HG02798 (cell line): ENCODE data around the gene EEFSEC.

Experiments
- ATAC-seq: cut with Tn5 transposase; IDR thresholded peaks from one replicate; pipeline ENCODE4 v1.9.1; 2021; ENCODE audit warnings: mild to moderate bottlenecking; ENCODE audit not compliant: unreplicated experiment, poor library complexity

Gene EEFSEC

DNA sequence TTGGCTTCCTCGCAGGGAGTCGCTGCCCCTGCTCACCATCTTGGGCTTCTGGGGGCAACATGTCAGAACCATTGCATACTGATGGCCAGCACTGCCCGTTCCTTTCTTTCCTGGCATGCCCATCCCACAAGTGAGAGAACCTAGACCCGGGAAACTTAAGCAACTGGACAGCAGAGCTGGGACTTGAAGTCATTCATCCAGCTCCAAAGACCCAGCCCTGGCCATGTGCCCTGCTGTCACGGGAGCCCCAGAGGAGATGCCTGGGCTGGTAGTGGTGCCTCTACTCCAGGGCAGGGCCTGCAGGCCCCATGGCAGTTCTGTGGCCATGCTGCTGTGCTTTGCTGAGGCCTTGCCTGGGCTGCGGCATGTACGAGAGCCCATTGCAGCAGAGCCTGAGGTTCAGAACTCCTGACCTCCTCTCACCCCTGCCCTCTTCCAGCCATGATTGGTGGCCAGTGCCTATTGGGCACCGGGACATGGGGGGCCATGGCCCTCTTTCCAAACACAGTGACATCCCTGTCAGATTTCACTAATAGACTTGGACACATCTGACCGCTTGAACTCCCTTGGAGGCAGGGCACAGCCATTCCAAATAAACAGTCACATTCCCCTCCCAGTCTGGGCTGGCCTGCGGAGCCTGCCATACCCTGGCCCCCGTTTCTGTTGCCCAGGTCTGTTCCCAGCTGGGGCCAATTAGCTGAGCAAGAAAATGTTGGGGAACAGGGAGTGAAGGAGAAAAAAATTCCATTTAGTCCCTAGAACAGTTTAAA, 115.9 kb downstream of the EEFSEC start:
- no peak for ATAC-seq

DNA sequence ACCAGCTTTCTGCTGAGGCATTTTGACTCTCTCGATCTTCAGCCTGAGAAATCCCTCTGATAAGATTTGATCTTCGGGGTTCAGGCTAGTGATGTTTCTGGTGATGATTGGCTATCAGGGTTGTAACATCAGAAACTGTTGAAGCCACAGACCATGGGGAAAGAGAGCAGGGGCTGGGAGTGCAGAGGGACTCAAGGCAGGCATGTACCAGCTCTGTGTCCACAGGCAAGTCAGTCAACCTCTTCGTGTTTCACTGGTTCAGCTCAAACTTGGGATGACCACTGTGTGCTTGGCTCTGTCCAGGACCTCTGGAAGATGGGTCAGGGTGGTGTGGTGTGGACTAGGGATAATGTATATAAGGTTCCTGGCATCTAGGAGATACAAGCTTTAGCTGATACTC, 116.5 kb downstream of the EEFSEC start:
- no peak for ATAC-seq

DNA sequence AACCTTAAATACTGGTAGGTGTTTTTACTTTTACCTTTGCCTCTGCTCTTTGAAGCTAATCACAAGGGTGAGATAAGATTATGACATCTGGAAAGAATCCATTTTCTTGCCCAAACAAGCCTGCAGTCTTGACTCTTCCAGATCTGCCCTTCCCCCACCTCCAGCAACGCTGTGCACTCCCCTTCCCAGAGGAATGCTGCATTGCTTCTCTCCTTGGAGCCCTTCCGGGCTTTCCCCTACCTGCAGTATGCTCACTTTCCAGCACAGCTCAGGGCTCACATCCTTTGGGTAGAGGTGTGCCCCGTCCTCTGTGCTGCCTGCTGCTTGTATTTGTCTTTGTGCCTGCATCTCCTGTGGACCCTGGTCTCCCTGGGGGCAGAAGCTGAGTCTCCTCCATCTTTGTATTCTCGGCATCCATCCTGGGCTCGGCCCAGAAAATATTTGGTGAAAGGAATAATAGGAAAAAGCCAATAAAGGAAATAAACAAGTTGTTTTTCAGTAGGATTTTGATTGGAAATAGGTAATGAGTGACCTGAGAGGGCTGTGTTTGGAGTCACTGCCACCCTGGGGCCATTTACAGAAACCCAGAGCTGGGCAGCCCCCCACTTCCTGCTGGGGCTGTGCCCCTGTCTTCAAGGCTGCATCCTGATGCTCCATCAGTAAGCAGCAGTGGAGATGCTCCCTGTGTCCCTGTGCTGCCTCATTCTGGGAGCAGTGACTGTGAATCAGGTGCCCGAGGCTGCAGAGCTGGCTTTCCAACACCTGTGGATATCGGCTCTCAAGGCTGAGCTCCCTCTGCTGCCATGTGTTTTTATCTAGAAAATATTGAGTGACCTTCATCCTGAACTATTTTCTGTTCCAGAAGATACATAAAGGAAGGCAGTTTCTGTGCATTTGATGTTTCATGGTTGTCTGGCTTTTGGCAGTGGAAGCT, 117.5 kb downstream of the EEFSEC start:
- ATAC-seq, result no peak

DNA sequence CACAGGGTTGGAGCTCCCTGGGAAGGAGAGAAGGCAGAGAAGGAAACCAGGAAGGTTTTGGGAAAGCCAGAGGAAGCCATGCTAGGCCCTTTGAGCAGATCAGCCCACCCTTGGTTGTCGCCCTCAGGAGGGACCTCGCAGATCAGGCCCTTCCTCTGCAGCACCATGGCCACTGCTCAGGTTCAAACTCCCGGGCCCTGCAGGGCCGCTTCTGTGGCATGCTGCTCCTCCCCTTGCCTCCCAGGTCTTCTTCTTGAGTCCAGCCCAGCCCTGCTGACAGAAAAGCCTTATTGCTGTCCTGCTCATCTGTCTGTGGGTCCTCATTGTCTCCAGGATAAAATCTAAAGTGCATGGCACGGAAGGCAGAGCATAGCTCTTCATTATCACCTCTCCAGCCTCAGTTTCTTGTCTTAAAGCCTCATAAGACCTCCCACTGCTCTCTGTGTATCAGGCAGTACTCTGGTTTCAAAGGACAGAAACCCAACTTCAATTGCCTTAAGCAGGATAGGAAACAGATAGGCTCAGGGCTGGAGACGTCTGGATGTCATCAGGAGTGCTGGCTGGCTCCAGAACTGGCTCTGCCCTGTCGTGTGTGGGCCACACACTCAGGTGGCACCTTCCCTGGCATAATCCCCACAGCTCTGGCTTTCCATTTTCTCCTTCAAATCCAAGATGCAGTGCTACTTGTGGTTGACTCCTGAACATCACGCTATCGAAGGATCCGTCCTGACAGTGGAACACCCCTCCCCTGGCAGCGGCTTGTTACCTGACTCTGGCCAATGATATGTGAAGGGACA, 118.5 kb downstream of the EEFSEC start:
- ATAC-seq, result no peak

DNA sequence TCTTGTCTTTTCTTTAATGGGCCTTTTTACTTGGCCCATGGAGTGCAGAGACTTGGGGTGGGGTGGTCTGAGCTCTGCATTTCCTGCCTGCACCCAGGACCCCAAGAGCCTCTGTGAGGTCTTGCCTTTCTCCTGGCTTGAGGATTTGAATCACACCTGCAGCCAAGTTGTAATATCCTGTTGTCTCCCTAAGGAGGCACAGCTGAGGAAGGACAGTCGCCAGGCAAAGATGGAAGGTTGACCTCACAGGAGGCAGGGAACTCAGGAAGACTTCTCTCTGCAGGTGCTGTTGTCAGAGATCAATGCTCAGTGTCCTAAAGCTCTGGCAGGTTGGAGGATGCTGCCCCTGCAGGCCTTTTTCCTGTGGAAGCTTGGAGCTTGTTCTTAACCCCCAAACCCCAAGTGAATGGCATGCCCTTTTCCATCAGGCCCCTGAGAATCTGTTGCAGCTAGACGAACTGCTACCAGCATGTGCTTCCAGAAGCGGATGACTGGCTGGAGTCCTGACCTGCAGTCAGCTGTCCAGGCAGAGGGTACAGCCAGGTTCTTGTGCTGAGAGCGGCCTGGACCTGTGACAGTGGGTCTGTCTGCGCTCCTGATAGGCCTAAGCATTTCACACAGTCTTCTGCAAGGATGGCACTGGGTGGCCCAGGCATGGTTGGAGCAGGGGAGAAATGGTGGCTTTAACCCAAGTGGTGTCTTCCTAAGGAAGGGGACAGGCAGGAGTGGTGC, 120.0 kb downstream of the EEFSEC start:
- ATAC-seq, result no peak

DNA sequence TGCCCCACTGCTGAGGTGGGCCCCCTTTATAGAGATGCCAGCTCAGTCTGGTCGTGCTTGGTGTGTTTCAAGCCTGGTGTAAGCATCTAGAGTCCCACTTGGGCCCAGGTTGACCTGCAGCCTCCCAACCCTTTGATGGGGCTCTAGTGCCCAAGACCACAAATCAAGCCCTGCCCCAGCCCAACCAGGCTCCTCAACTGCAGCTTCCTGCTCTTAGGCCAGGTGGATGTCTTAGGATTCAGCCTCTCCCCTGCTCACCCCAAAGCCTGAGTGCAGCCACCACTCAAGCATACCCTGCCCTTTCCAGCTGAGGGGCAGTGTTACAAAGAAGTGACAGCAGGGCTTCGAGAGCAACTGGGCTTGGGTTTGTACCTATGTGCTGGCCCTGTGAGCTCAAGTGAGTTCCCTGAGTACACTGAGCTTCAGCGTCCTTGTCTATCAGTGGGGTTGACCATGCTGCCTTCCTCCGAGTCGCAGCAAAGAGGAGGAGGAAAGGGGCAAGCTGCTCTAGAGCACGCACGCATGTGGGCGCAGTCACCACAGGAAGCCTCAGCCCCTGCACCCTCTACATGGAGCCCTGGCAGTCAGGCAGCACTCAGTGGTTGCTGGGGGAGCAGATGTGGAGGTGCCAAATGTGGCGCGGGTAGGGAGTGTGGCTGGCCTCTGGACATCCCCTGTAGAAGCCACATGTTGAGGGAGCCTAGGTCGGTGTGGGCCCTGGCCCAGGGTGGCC, 120.7 kb downstream of the EEFSEC start:
- ATAC-seq, result no peak

DNA sequence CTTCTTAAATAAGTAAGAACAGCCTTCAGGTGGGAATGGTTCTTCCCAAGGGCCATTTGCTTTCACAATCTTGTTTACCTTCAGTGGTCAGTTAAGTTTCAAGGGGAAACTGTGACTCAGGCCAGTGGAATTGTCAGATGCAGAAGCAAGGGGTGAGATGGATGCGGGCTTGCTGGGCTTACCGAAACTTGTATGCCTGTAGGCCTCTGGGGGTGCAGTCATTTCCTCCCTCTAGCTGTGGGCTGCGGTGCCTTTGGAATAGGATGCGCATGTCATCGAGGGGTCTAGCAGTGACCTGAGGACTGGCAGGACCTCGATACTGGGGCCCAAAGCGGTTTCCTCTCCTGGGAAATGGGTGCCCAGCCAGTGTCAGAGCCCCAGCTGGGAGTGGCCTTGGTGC, 121.6 kb downstream of the EEFSEC start:
- no peak for ATAC-seq

DNA sequence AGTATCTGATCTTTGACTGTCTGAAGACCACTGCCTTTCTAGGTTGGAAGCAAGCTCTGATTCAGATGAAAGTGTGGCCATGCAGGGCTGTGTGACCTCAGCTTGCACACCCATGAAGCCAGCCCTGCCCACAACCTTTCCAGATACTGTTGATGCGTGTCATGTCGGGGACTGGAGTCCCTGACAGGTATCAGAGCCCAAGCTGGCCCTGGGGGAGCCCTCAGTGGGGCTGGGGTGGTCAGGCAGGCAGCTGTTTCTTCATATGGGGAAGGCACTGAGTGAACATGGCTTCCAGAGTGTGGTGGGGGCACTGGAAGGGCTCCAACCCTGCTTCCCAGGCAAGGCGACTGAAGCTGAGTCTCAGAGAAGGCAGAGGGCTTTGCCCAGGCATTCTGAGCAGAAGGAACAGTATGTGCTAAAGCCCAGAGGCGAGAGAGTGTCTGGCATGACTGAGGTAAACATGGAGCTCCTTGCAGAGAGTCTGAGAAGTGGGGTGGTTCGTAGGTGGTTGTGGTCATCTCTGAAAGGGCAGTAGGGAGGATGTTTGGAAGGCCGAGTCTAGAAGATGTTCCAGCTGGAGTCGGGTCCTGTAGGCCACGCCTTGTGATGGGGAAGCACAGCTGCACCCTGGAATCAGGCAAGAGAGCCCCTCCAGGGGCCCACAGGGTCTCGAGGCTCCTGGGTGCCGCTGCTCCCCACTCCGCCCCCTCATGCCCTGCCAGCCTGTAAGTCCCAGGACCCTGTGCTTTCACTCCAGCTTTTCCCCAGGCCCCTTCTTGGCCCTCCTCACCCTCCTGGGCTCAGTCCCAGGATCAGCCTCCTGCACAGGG, 122.2 kb downstream of the EEFSEC start:
- no peak for ATAC-seq

DNA sequence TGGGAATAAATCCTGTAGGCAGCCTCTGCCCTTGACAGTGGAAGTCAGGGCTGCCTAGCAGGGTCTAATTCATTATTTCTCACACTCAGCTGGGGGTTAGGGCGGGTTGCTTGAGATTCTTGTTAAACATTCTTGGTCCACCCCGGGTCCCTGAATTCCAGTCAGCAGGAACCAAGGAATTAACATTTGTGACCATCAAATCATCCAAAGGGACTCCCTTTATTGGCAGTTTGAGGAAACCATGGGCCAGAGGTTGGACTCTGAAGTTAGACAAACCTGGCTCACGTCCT, 122.8 kb downstream of the EEFSEC start:
- ATAC-seq, result no peak

DNA sequence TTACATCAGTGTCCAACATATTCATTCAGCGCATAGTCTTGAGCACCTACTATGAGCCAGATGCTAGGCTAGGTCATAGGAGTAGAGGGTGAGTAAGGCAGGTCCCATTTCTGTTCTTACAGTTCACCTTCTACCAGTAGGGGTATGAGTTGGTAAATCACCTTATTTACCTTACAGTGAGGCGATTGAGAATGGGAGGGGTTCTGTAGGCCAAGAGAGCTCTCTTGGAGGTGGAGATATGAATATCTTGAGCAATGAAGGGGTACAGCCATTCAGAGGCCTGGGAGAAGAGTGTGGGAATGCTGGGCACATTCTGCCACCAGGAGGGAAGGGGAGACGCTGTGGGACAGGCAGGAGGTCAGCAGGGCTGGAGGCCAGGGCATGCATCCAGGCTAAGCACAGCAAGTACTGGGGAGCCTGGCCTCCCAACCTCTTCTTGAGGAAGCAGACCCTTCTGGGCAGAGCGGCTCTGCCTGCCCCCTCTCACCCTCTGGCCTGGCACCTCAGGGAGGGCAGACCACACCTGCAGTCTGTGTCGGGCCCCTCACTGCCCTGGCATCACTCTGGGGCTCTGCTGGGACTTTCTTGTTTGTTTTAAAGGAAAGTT, 123.4 kb downstream of the EEFSEC start:
- no peak for ATAC-seq

DNA sequence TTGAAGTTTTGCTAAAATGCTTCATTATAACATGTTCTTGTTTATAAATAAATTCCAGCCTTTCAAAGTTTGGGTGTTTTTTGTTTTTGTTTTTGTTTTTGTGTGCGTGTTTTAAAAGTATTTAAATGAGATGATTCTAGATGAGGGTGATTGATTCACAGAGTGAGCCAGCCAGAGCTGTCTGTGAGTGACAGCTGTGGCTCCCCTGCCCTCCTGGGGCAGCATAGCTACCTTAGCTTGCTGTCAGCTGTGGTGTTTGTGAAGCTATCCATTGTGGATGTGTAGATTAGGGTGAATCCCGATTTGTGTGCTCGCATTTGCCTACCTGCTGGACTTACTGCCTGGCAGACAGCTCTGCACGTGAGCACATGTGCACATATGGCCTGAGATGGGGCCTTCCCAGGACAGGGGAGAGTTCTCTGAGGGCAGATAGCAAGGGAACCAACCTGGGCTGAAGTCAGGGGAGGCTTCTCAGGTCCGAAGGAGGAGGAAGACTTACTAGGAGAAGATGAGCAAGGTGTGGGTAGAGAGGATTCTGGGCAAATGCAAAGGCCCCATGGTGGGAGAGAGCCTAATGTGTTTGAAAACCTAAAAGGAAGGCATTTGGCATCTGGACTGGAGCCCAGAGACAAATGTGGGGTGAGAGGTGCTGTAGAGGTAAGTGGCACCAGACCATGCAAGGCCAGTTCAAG, 124.2 kb downstream of the EEFSEC start:
- ATAC-seq, result no peak

DNA sequence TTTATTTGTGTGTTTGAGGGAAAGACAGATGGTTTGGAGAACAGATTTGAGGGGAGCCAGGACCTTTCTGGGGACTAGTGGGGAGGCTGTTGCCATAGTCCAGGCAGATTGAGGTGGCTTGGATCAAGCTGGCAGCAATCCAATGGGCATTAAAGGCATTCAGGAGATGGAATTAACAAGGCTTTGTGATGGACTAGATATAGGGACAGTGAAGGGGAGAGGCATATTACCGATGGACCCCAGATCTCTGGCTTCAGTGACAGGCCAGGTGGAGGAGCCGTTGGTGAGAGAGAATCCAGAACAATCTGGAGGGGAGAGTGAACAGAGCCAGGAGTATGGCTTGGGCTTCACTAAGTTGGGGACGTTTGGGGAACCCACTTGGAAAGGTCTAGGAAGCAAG, 124.8 kb downstream of the EEFSEC start:
- ATAC-seq, result no peak

DNA sequence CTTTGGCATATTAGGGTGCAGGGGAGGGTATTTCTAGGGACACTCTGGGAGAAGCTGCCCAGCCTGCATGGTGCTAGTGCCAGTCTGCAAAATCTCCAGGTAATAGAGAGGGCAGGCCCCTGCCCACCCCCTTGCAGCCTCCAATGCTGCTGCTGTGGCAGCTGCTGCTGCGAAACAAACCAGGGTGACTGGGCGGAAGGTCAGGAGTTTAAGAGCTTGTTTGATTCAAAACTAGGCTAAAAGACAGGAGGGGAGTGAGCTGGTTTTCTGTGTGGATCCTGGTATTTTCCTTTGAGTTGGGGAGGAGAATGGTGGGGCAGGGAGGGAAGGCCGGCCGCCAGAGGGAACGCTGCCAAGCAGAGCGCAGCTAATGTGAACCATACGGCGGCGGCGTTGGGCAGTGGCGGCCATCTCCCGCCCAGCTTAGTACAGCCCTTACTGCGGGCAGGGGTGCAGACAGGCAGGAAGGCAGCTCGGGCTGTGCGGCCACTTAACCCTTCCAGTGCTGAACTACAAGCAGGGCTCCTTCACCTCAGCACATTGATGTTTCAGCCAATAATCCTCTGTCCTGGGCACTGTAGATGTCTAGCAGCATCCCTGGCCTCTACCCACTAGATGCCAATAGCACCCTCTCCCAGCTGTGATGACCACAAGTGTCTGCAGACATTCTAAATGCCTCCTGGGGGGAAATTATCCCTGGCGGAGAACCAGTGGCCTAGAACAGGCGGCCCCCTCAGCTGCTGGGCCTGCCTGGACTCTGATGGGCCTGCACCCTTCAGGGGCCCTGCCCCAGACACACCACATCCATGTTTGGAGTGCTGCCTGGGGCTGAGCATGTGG, 125.7 kb downstream of the EEFSEC start:
- ATAC-seq, result no peak

DNA sequence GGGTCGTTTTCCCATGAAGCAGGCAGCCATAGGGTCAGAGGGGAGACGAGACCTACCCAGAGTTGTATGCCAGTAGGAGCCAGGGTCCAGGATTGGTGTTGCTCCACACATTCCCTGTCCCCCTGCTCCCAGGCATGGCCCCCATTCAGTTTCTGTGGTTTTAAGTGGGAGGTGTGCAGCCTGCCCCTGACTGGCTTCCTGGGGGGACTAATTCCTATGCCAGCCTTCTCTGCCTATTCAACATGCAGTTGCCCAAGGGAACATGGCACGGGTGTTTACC, 126.3 kb downstream of the EEFSEC start:
- no peak for ATAC-seq

DNA sequence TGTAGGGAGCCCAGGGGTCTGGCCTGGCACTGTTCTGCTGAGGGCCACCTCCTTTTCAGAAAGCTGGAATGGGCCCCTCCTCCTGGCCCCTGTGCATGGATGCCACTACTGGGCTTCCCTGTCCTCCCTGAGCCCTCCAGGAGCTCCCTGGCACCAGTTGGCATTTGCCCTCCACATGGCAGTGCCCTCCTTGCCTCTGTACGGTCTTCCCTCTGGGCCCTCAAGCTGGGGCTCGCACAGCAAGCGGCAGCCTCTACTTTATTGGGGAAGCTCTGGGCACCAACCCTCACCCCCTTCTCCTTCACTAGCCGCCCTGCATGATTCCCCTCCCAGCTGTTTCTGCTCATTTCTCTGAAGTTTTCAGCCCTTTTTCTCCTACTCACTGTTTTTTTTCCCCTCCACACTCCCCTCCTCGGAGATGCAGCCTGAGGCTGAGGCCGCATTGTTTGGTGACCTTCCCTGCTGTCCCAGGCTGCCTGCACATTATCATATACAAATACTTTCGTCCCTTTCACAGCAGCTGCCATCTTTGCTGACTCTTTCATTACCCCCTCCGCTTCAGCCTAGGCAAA, 127.3 kb downstream of the EEFSEC start:
- ATAC-seq, result no peak

DNA sequence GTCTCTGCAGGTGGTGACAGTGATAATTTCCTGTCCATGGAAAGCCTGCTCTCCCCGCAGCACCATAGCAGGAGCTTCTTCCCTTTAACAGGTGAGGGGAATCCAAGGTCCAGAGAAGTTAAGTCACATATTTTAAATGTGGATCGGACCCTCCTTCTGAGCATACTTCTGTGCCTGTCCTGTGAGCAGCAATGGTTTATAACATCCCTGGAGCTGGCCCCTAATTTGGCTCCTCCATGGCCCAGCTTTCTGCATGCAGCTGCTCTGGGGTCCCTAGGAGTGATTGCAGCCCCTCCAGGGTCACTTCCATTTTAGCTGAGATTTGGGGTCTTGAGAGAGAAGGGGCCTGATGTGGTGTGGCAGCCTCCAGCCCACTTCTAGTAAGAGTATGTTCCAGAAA, 127.8 kb downstream of the EEFSEC start:
- ATAC-seq, result no peak
